NOMO-1 treated with dmso at 0.1 percent for 144 hours (cell line): ENCODE measurements around the gene ADAMTS19.
"Not testable (repeated sequence)": the region's sequence is repeated elsewhere in the genome, so short reads cannot be mapped to it uniquely, and the experiment has no call there.

Experiments used
- DNase-seq: peaks from one replicate; lab custom pipeline; 2025; ENCODE audit not compliant: unreplicated experiment; lab: John Stamatoyannopoulos, UW

Gene ADAMTS19

GRCh38 chr5:129572060-129572459 lies 112.0 kb downstream of the ADAMTS19 start:
- no peak for DNase-seq

GRCh38 chr5:129584496-129584895 lies 124.4 kb downstream of the ADAMTS19 start:
- DNase-seq = not testable (repeated sequence)

- no peak for DNase-seq
Observed at GRCh38 chr5:129591508-129592160, 131.5 kb downstream of the ADAMTS19 start.

- no peak for DNase-seq
Observed at GRCh38 chr5:129593525-129593924, 133.4 kb downstream of the ADAMTS19 start.

GRCh38 chr5:129601576-129601975 lies 141.5 kb downstream of the ADAMTS19 start:
- DNase-seq = no peak

- DNase-seq = no peak
Observed at GRCh38 chr5:129608350-129608749, 148.3 kb downstream of the ADAMTS19 start.

GRCh38 chr5:129609710-129610109 lies 149.6 kb downstream of the ADAMTS19 start:
- DNase-seq = no peak

- DNase-seq = no peak
Observed at GRCh38 chr5:129616517-129616916, 156.4 kb downstream of the ADAMTS19 start.

- DNase-seq = no peak
Observed at GRCh38 chr5:129617206-129617605, 157.1 kb downstream of the ADAMTS19 start.

- DNase-seq = no peak
Observed at GRCh38 chr5:129619782-129620181, 159.7 kb downstream of the ADAMTS19 start.

- DNase-seq = no peak
Observed at GRCh38 chr5:129622531-129622930, 162.4 kb downstream of the ADAMTS19 start.

GRCh38 chr5:129629575-129629974 lies 169.5 kb downstream of the ADAMTS19 start:
- no peak for DNase-seq

- DNase-seq = no peak
Observed at GRCh38 chr5:129630101-129630500, 170.0 kb downstream of the ADAMTS19 start.

- DNase-seq = no peak
Observed at GRCh38 chr5:129631961-129632360, 171.9 kb downstream of the ADAMTS19 start.

GRCh38 chr5:129637501-129637900 lies 177.4 kb downstream of the ADAMTS19 start:
- not testable (repeated sequence) for DNase-seq

GRCh38 chr5:129639331-129639730 lies 179.2 kb downstream of the ADAMTS19 start:
- no peak for DNase-seq

GRCh38 chr5:129652349-129653056 lies 192.4 kb downstream of the ADAMTS19 start:
- no peak for DNase-seq

GRCh38 chr5:129653057-129653375 lies 192.9 kb downstream of the ADAMTS19 start:
- no peak for DNase-seq

- no peak for DNase-seq
Observed at GRCh38 chr5:129653442-129653841, 193.3 kb downstream of the ADAMTS19 start.

GRCh38 chr5:129656952-129657351 lies 196.9 kb downstream of the ADAMTS19 start:
- no peak for DNase-seq

GRCh38 chr5:129658801-129659200 lies 198.7 kb downstream of the ADAMTS19 start:
- DNase-seq = no peak

GRCh38 chr5:129661366-129662035 lies 201.4 kb downstream of the ADAMTS19 start:
- DNase-seq = no peak
